ENCODE data around the gene LAMTOR1. TPM values are rescaled to one million over a fixed set of nuclear protein-coding genes. Genes with fewer than 3 reads are reported as not detected.
A peak's percentile ranks its signal among the peaks of the same experiment; 100 is the strongest.

LAMTOR1 gene
- total RNA-seq, 6 experiments from 2014 or later: 131 to 170 (median 145) TPM

DNA sequence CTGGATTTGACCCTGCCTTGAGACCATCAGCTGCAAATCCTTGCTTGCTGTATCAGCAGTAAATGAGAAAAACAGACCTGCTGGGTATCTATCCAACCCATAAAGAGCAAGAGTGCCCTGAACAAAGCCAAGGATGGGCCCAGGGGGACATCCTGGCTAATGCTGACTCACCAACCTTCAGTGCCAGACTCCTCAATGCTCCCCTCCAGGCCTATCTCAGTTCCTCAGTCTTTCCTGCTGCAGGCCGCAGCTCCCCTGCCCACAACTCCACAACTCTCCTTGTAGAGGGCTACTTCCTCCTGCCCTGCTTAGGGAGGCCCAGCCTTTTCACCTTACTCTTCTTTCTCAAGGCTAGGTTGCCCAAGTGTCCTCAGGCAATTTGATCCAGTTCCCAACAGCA is 2.6 kb downstream of the LAMTOR1 start:
- Mint-ChIP-seq H3K27me3 (ENCODE audit: insufficient read depth) (peaks cover 6% of the 10 kb centered on the region), H3K27ac (peak overlapping the region; percentile 94), H3K4me1 (ENCODE audit: low read depth) (peaks cover 38% of the 10 kb centered on the region), H3K36me3 (ENCODE audit: low read depth) (peaks cover 46% of the 10 kb centered on the region), H3K4me3 (peak overlapping the region; percentile 21), H3K9me3 (0 out of 2 replicates have a peak, but pooled peaks cover 4% of the 10 kb centered on the region)
- TF ChIP-seq, protein P1, sequence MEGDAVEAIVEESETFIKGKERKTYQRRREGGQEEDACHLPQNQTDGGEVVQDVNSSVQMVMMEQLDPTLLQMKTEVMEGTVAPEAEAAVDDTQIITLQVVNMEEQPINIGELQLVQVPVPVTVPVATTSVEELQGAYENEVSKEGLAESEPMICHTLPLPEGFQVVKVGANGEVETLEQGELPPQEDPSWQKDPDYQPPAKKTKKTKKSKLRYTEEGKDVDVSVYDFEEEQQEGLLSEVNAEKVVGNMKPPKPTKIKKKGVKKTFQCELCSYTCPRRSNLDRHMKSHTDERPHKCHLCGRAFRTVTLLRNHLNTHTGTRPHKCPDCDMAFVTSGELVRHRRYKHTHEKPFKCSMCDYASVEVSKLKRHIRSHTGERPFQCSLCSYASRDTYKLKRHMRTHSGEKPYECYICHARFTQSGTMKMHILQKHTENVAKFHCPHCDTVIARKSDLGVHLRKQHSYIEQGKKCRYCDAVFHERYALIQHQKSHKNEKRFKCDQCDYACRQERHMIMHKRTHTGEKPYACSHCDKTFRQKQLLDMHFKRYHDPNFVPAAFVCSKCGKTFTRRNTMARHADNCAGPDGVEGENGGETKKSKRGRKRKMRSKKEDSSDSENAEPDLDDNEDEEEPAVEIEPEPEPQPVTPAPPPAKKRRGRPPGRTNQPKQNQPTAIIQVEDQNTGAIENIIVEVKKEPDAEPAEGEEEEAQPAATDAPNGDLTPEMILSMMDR (IDR thresholded peaks at IDR 0.05): no peak
- no peak for DNase-seq

DNA sequence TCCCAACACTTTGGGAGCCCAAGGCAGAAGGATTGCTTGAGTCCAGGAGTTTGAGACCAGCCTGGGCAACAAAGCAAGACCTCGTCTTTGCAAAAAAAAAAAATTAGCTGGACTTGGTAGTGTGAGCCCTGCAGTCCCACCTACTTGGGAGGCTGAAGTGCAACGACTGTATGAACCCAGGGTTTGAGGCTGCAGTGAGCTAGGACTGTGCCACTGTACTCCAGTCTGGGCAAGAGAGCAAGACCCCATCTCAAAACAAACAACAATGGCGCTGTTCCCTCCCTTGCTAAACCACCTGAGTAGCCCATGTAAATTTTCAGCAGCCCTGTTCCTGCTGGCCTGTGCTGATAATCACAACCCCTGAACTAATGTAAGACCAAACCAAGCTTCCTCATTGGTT is 3.1 kb downstream of the LAMTOR1 start:
- TF ChIP-seq, protein P1 (IDR thresholded peaks at IDR 0.05): no peak
- 0 out of 2 replicates have a peak, but pooled peaks cover 4% of the 10 kb centered on the region for H3K9me3 Mint-ChIP-seq
- peaks cover 49% of the 10 kb centered on the region for H3K36me3 Mint-ChIP-seq (ENCODE audit: low read depth)
- H3K4me1 Mint-ChIP-seq (ENCODE audit: low read depth): peaks cover 38% of the 10 kb centered on the region
- H3K27me3 Mint-ChIP-seq (ENCODE audit: insufficient read depth): peaks cover 6% of the 10 kb centered on the region
- no peak for DNase-seq
- H3K27ac Mint-ChIP-seq: peak overlapping the region; percentile 94; the same call in 1 of the 2 replicates
- H3K4me3 Mint-ChIP-seq: no peak overlapping the region

DNA sequence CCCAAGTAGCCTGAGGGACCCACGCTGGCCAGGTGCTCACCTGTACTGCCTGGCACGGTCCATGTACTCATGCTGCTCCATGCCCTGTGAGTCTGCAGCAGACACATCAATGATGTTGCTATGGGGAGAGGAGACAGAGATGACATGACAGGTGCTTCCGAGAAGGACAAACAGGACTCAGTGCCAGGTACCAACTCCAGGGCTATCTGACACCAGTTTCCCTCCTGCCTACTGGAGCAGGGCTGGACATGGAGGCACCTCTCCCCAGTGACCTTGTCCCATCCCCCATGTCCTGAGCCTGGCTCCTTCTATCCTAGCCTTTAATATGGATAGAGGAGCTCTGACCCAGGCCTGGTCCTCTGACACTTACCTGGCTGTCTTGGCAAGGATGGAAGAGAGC is 4.4 kb downstream of the LAMTOR1 start:
- DNase-seq: no peak
- Mint-ChIP-seq H3K9me3 (0 out of 2 replicates have a peak, but pooled peaks cover 4% of the 10 kb centered on the region), H3K27me3 (ENCODE audit: insufficient read depth) (peaks cover 6% of the 10 kb centered on the region), H3K4me3 (no peak overlapping the region), H3K4me1 (ENCODE audit: low read depth) (peaks cover 31% of the 10 kb centered on the region), H3K27ac (no peak overlapping the region), H3K36me3 (ENCODE audit: low read depth) (peaks cover 48% of the 10 kb centered on the region)
- TF ChIP-seq, protein P1 (IDR thresholded peaks at IDR 0.05): no peak

DNA sequence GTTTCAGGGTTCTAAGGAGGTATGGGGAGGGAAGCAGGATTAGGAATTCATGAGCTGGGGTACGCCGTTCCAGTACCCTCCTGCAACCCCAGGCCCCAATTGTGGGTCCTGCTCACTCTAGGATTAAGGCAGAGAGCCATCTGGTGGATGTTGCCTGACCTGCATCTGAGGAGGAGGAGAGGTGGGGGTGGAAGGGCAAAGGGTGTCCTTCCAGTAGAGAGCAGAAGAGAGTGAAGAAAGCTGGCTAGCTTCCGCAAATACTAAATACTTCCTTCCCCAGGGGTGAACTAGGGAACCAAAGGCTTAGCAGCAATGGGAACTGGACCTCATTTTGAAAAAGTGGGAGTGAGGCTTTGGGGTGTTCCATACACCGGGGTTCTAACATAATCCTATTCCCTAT is 11.8 kb downstream of the LAMTOR1 start:
- Mint-ChIP-seq H3K4me3 (no peak overlapping the region), H3K27me3 (ENCODE audit: insufficient read depth) (no peaks in the 10 kb centered on the region), H3K4me1 (ENCODE audit: low read depth) (peaks cover 20% of the 10 kb centered on the region), H3K9me3 (no peaks in the 10 kb centered on the region), H3K27ac (peak overlapping the region; percentile 61), H3K36me3 (ENCODE audit: low read depth) (peaks cover 10% of the 10 kb centered on the region)
- no peak for DNase-seq
- TF ChIP-seq, protein P1 (IDR thresholded peaks at IDR 0.05): peak; percentile 87

DNA sequence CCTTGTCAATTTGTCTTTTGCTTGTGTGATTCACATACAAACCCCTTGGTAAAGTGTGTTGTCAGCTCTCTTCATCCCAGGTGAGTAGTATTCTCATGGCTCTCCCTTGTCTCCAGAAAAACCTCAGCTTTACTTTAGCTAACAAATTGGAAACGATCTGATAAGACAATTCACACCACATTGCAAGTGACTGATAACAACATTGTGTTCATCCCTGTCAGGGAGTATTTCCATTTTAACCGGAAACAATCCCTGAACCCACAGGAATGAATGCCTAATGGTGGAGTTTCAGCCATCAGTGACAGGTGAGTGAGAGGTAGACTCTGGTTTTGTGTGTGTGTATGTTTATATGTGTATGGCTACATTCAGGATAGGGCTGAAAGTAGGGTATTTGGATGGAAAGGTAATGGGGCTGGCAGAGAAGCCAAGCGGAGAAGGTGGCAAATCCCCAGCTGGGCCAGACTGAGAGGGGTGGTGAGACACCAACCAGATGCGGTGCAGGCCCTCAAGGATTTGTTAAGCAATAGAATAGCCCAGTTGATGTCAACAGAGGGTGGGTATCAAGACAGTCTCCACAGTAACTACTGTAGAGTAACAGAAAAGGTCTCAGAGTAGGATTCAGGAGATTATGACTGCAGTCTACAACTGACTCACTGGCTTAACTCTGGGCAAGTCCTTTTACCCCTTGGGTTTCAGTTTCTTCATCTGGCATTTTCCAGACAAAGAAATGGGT is 14.9 kb downstream of the LAMTOR1 start:
- no peaks in the 10 kb centered on the region for H3K9me3 Mint-ChIP-seq
- H3K27me3 Mint-ChIP-seq (ENCODE audit: insufficient read depth): peaks cover 2% of the 10 kb centered on the region; the same call in 1 of the 2 replicates
- H3K36me3 Mint-ChIP-seq (ENCODE audit: low read depth): peaks cover 5% of the 10 kb centered on the region
- no peak for DNase-seq
- peaks cover 34% of the 10 kb centered on the region for H3K4me1 Mint-ChIP-seq (ENCODE audit: low read depth)
- peak overlapping the region; percentile 20; the same call in 1 of the 2 replicates for H3K27ac Mint-ChIP-seq
- TF ChIP-seq, protein P1 (IDR thresholded peaks at IDR 0.05): no peak
- H3K4me3 Mint-ChIP-seq: no peak overlapping the region

Data from HFFc6 (cell line).